ENCODE measurements around the gene CERS6.

The CERS6 gene

DNA sequence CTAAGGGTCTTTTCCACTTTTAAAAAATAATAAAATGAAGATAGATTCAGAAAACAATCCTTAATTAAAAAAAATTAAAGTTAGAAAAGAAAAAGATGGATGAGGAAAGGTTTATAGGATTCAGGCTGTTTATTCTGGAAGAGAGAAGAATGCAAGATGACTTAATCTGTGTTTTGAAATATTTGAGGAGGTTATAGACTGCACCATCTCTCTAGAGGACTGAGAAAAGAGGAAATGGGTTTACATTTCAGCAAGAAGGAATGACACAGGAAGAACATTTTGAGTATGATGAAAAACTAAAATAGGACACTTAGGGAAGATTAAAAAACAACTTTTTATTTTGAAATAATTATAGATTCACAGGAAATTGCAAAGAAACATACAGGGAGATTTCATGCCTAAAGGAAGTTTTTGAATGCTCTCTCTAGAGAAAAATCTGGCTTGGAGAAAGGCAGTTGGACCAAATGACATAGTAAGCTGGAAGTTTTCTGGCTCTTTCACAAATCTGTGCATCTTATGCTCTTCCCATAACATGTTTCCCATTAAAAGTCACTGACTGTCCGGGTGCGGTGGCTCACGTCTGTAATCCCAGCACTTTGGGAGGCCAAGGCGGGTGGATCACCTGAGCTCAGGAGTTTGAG lies 75.0 kb downstream of the CERS6 start:
- DNase-seq (ENCODE audit: low read depth): no peak

DNA sequence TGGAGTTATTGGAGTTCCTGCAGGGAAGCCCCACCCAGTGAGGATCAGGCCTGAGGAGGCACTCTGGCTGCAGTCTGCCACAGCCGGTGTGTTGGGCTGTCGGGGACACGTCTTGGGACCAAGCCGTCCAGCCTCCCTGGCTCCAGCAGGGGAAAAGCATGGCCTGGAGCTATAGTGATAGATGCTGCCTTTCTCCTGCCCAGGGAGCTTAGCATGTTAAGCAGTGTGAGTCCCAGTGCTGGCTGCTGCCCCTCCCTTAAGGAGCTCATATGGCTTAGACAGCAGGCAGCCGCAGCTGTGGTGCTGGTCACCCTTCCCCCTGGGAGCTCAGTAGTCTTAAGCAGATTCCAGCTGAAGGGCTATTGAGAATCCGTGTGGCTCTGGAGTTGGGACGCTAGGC lies 78.9 kb downstream of the CERS6 start:
- no peak for DNase-seq (ENCODE audit: low read depth)

DNA sequence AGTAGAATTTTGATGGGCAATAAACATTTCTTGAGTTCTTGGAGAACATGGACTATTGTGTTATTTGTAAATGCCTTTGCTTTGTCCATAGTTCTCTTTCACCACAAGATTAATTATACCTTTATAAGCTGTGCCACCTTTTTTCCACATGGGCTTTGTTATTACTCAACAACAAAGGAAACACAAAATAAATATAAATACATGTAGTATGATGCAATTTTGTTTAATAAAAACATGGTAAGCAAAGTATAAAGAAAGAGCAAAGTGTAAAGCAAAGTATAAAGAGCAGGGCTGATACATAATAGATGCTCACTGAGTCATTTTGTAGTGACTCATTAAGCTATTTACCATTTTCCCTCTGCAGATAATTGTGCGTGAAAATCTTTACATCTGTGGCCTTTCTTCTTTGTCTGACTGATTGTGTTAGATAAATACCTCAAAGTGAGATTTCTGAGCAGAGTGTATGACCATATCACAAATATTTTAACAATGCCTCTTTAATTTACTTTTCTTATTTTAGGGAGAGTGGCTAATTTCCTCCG lies 80.9 kb downstream of the CERS6 start:
- DNase-seq (ENCODE audit: low read depth): no peak

DNA sequence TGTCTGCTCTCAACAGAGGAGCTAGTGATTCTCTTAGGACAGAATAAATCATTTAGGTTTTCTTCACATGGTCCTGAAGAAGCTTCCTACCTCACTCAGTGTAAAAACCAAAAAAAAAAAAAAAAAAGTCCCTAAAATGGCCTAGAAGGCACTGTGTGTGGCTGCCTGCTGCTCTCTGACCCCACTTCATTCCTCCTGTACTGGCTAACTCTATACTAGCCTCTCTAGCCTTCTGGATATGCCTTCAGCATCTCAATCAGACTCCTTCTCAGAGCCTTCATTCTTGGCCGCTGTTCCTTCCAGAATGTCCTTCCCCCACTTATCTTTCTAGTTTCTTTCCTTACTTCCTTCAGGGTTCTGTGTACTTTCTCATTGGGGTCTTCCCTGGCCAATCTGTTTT lies 82.1 kb downstream of the CERS6 start:
- no peak for DNase-seq (ENCODE audit: low read depth)

DNA sequence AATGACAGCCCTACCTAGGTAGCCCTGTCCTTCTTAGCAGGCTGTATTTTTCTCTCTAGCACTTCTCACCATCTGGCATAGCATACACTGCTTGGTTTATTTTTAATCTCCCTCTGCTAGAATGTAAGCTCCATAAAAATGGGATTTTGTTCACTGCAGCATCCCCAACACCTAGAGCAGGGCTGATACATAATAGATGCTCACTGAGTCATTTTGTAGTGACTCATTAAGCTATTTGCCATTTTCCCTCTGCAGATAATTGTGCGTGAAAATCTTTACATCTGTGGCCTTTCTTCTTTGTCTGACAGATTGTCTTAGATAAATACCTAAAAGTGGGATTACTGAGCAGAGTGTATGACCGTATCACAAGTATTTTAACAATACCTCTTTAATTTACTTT lies 82.5 kb downstream of the CERS6 start:
- no peak for DNase-seq (ENCODE audit: low read depth)

DNA sequence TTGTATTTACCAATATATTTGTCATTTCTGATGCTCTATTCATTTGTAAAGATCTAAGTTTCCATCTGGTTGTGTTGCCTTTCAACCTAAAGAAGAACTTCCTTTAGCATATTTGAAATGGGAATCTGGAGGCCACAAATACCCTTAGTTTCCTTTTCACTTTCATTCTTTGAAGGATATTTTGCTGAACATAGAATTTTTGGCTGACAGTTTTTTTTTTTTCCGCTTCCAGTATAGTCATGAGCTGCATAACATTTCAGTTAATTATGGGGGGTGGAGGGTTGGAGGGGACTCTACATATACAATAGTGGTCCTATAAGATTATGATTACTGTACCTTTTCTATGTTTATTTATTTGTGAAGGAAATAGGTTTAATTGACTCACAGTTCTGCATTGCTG lies 83.9 kb downstream of the CERS6 start:
- no peak for DNase-seq (ENCODE audit: low read depth)

DNA sequence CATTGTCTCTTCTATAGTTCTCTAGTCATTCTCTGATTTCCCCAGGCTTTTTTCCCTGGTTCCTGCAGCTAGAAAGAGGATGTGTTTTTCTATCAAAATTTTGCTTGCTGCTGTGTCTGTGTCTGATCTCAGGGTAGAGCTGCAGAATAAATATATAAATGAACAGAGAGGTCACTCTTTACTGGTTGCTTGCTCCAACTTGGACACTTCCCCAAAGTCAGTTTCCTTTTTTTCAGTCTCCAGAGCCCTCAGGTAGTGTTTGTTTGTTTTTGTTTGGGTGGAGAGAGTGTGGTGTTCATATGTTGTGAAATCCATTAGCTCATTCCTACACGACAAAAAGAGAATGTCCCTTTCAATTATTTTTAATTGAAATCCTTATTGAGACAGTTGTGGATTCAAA lies 85.8 kb downstream of the CERS6 start:
- no peak for DNase-seq (ENCODE audit: low read depth)

DNA sequence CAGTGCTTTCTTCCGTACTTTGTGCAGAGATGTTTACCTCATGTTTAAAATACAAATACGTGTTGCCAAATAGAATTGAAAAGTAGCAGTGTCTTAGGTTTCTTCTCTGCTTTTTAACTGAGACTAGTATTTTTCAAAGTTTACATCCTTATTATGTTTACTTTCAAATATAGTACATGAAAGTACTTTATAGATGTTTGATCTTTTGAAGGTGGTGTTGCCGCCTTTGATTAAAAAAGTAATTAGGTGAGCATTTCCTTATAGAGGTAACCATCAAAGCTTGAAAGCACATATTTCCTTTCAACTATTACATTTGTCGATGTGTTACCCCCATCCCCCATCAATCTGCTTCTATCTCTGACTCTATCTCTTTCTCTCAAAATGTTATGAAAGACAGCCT lies 87.0 kb downstream of the CERS6 start:
- DNase-seq (ENCODE audit: low read depth): no peak

DNA sequence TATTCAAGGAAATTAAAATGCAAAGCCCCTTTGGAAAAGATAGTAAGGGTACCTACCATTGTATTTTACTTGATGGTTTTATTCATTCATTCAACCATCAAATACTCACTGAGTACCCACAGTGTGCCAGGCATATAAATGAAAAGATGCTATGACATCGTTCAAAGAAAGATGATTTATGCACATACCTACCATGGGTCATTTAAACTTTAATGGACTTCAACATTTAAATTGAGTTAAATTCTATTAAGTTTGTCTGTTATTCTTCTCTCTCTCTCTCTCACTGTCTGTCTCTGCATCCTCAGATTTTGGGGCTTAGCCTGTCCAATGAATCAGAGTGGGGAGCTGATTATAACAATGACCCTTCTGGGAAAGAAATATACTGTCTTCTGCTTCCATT lies 87.9 kb downstream of the CERS6 start:
- DNase-seq (ENCODE audit: low read depth): no peak

DNA sequence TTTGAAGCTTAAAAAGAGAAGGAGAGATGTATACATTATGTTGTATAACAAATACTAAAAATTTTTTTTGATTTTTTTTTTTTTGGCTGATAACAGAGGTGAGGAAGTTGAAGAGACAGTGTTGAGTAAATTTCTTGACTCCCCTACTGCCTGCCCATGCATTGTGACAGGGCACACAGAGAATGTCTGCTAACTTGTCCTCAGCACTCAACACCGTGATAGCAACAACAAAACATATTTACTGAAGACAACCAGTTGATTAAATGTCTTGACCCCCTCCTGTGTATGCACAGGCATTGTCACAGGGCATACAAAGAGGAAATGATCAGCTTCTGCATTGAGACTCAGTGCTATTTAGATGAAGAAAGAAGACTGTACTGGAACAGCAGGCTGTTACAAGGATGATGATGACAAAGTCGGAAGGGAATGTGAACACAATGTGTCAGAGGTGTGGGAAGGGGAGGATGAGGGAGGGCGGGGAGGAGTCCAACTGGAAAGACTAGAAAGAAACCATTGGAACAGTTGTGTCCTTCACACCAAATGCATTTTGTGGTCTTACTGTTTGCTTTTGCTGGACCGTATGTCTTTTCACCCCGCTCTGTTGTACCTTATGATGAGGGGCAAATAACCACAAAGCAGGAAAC lies 89.5 kb downstream of the CERS6 start:
- DNase-seq (ENCODE audit: low read depth): no peak

DNA sequence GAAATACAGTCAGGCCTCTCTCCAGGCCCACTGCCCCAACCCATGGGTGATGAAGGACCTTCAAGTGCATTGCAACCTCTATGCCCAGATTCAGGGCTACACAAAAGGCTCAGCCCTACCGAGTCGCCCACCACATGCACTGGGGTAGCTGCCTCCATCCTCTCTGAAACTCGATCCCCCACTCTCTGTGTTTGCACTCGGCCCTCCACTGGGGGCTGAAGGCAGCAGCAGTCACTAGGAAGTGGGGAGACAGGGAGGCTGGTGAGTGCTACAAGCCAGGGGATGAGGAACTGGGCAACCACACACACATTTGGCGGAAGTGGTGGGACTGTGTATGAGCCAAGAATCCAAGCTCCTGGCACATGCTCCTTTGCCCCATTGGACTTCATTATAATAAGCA lies 94.6 kb downstream of the CERS6 start:
- no peak for DNase-seq (ENCODE audit: low read depth)

DNA sequence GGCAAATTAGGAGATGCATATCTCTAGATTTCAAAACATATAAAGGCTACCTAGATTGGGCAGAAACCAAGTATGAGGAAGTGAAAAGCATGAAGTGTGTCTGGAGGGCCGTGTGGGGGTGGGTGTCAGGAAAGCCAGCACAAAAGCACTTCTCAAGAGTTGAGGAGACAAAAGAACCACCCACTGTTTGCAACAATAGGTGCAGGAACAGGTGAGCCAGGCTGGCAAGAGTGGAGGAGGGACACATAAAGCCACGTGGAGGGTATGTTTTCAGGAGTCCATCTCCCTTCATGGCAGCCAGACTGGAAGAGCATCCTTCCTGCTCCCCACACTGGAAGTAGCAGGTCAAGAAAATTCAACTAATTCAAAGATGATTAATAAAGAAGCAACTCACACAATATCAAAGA lies 96.4 kb downstream of the CERS6 start:
- DNase-seq (ENCODE audit: low read depth): no peak

DNA sequence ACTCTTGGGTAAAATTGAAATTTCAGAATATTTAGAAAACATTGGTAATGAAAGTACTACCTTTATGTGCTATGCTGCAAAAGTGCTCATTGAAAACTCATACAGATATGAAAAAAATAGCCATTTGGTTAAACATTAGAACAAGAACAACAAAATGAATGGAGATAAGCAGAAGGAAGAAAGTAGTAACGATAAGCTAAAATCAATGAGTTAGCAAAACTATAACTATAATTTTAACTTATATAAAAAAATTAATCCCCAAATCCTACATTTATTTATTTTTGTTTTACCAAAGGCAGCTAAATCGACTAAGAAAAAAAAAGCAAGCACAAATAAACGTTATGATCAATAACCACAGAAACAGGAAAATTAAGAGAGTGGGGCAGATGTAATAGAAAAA lies 99.2 kb downstream of the CERS6 start:
- DNase-seq (ENCODE audit: low read depth): no peak

DNA sequence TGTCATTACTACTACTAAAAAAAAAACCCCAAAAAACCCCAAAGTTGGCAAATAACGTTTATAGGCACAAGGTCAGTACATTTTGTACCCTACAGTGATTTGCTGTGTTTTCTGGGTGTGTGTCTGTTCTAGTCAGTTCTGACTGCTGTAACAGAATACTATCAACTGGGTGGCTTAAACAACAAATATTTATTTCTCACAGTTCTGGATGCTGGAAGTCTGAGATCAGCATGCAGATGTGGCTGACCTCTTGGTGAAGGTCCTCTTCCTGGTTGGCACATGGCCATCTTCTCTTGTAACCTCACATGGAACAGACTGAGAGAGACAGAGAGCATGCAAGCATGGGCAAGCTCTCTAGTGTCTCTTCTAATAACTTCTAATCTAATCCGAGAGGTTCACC lies 103.1 kb downstream of the CERS6 start:
- DNase-seq (ENCODE audit: low read depth): no peak

DNA sequence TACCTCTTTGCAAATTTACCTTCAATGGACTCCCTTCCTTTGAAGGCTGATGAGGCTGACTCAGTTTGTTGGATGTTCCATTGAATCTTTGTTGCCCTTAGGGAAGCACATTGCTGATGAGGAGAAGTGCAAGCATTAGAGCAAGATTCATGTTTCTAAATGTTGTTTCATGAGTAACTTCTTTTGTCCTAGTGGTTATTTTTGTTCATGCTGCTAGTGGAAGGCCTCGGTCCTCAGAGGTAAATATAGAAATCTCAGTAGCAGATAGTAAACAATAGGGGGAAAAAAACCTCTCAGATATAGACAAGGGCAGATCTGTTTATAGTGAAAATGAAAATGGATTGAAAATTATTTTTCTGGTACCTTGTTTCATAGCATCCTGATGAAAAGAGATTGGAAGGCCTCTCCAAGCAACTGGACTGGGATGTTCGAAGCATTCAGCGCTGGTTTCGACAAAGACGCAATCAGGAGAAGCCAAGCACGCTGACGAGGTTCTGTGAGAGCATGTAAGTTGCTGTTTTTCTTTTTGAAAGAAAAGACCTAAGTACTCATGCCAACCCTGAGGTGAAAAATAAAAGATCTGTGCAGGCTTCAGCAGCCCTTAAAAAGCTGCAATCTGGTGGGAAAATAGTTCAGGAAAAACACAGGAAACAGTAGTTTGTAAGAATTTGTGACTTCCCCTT lies 104.9 kb downstream of the CERS6 start:
- DNase-seq (ENCODE audit: low read depth): no peak

DNA sequence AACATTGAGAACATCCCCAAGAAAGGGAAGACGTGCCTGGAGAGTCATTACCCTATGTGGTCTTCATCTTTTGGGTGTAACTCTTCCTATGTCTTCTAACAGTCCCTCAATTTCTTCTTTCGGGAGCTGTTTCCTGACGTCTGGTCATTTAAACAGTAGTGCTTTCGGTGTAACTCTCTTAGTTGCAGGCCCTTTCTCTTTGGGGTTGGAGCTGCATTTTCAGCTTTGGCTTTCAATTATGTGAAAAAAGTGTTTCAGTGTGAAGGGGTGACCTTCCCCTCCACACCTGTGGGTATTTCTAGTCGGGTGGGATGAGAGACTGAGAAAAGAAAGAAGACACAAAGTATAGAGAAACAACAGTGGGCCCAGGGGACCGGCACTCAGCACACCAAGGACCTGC lies 105.9 kb downstream of the CERS6 start:
- no peak for DNase-seq (ENCODE audit: low read depth)

DNA sequence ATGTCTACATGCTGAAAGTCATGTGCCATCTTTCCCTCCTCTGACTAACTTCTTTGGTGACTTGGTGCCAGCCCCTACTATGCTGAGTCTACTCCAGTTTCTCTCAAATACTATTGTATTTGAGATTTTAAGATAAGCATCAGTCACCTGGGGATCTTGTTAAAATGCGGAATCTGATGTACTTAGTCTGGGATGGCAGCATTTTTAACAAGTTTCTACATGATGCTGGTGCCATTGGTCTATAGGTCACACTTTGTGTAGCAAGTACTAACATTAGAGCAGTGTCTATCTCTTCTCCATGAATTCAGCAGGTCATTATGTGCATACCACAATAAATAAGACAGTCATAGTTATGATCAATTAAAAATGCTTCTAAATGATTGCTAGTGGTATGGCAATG lies 106.9 kb downstream of the CERS6 start:
- DNase-seq (ENCODE audit: low read depth): no peak

DNA sequence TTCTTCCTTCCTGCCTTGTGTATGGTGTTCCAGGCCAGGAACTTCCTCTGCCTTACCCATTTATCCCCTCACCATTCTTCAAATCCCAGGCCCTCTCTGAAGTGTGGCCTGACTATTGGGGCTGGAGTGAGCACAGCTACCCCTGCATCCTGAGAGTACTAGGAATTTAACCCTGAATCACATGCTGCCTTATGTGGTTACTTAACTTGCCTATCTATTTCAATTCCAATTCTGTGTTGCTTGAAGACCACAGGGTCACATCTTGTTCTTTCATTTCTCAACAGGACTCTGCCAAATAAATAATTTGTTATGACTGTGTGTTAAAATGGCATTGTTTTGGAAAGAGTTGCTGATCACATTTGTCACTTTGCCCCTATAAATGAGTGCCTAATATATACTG lies 108.6 kb downstream of the CERS6 start:
- no peak for DNase-seq (ENCODE audit: low read depth)

DNA sequence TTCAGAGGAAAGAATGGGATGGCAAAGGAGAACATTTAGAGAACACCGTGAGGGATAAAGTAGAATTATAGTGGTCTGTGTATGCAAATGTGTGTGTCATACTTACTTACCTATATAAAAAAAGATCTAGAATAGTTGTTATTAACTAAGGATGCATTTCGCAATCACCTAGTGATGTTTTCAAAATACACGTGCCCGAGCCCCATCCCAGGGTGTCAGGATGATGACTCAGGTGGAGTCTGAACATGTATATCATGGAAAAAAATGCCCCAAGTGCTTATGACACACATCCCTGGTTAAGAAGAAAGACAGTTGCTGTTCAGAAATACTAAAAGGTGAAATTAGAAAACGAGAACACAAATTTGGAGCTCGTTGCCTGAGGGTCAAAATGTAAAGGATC lies 109.0 kb downstream of the CERS6 start:
- DNase-seq (ENCODE audit: low read depth): no peak

DNA sequence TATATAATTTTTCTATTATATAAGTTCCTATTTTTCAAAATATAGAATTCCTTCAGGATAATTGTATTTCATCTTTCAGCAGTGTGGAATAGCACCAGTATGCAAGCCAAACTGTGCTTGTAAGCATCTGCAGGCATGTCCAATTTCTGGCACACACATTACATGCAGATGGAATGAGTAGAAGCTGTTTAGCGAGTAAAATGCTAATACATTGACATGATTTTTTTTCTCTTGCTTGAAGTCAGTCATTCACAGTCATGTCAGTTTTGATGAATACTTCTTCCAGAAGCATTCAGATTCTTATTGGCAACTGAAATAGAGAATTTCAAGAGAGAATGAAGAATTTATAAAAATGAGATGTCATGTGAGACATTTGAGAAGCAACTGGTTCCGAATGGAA lies 109.4 kb downstream of the CERS6 start:
- no peak for DNase-seq (ENCODE audit: low read depth)

DNA sequence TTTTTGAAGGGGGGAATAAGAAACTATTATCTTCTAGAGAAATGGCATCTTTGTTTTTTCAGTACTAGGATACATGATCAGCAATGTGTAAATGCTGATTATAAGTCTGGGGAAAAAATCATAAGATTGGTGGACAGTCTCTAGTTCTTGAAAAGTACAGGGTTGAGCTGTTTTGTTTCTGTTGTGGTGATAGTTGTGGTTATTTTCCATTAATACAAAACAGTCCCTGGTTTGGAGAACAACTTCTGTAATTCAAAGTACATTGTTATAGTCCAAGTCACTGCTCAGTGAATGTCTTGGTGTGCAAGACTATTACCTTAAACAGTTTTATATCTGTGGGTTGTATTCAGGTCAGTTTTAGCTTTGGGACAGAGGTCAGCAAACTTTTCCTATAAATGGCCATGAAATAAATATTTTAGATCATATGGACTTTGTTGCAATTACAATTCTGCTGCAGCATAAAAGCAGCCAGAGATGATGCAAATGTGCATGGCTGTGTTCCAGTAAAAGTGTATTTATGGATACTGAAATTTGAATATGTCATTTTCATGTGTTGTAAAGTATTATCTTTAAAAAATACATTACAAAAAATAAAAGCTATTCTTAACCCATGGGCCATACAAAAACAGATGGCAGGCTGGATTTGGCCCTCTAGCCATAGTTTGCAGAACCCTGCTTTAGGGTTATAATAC lies 111.0 kb downstream of the CERS6 start:
- DNase-seq (ENCODE audit: low read depth): no peak

DNA sequence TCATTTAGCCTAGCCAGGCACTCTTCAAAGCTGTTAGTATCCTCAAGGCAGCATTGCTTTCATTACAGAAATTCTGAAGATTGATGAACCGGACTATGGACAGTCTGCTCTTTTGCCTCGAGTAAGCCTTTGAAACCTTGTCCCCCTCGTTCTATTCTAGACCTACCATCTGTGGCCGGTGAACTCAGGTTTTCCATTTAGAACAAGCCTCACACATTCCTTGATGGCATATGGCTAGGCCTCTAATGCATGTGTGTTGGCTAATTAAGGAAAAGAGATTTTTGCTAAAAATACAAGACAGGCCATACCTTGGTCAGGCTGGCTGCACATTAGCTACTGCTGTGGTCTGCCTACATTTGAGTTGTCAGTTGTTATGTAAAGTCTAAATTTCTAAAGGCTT lies 111.8 kb downstream of the CERS6 start:
- no peak for DNase-seq (ENCODE audit: low read depth)
